ENCODE measurements around the gene NIN.
A peak's percentile ranks its signal among the peaks of the same experiment; 100 is the strongest.

The NIN gene

GRCh38 chr14:50792051-50792477, 38.9 kb downstream of the NIN start:
- DNase-seq (ENCODE audit: low read depth in 4 of 4, low spot score in 1 of 4) = no peak

DNA sequence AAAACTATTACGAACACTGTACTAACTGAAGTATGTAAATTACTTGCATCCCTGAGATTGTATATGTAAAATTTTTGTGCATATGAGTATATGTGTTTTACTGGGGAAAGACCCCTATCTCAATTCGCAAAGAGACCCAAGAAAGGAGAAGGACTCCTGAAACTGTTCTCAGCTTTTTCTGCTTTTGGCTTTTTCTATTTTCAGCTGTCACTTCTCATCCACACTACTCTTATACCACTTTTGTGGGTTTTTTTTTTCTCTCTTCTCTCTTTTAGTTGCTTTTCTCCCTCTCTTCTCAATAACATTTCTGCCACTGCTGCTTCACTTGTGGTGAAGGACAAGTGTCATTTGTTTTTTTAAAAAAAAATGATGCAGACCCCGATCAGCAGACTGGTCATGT, 39.8 kb downstream of the NIN start:
- no peak for DNase-seq (ENCODE audit: low read depth in 4 of 4, low spot score in 1 of 4)

- DNase-seq (ENCODE audit: low read depth in 4 of 4, low spot score in 1 of 4) = no peak
Observed at GRCh38 chr14:50790589-50790988, 40.4 kb downstream of the NIN start.

GRCh38 chr14:50786751-50787464, 44.1 kb downstream of the NIN start:
- DNase-seq (ENCODE audit: low read depth in 4 of 4, low spot score in 1 of 4) = no peak

DNA sequence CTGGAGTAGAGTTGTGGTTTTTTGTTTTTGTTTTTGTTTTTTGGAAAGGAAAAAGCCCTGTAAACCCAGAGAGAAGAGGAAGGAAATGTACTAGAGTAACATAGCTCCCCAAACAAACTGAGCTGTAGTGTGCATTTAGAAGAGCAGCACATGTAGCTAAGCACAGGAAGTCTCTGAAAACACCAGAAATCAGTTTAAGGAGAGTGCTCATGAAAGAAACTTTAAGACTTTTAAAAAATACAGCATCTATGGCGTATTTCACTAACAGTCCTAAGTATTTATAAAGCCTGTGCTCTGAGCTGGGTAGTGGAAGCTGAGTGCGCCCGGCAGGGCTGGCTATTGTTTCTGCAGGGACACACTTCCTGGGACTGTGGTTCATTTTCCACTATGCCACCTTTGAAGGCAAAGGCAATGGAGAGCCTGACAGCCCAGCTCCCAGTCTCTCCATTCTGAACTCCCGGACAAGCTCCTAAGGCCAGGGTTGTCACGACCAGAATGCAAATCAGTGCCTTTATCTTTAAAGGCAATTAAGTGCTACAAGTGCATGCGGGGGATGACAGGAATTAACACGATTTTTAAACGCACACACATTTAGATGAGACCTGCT, 45.4 kb downstream of the NIN start:
- no peak for DNase-seq (ENCODE audit: low read depth in 4 of 4, low spot score in 1 of 4)

- no peak for DNase-seq (ENCODE audit: low read depth in 4 of 4, low spot score in 1 of 4)
Observed at GRCh38 chr14:50784683-50785456, 46.1 kb downstream of the NIN start.

- DNase-seq (ENCODE audit: low read depth in 4 of 4, low spot score in 1 of 4) = no peak
Observed at GRCh38 chr14:50783563-50783962, 47.4 kb downstream of the NIN start.

GRCh38 chr14:50780393-50780792, 50.6 kb downstream of the NIN start:
- DNase-seq (ENCODE audit: low read depth in 4 of 4, low spot score in 1 of 4) = no peak

- DNase-seq (ENCODE audit: low read depth in 4 of 4, low spot score in 1 of 4) = no peak
Observed at GRCh38 chr14:50778721-50779483, 52.1 kb downstream of the NIN start.

GRCh38 chr14:50776522-50776921, 54.4 kb downstream of the NIN start:
- no peak for DNase-seq (ENCODE audit: low read depth in 4 of 4, low spot score in 1 of 4)

GRCh38 chr14:50775357-50775756, 55.6 kb downstream of the NIN start:
- DNase-seq (ENCODE audit: low read depth in 4 of 4, low spot score in 1 of 4) = no peak

GRCh38 chr14:50774542-50775267, 56.3 kb downstream of the NIN start:
- no peak for DNase-seq (ENCODE audit: low read depth in 4 of 4, low spot score in 1 of 4)

GRCh38 chr14:50773632-50774541, 57.1 kb downstream of the NIN start:
- DNase-seq (ENCODE audit: low read depth in 4 of 4, low spot score in 1 of 4) = peak in 2 of 4 experiments; percentile 11 to 17

- no peak for DNase-seq (ENCODE audit: low read depth in 4 of 4, low spot score in 1 of 4)
Observed at GRCh38 chr14:50772412-50772811, 58.5 kb downstream of the NIN start.

DNA sequence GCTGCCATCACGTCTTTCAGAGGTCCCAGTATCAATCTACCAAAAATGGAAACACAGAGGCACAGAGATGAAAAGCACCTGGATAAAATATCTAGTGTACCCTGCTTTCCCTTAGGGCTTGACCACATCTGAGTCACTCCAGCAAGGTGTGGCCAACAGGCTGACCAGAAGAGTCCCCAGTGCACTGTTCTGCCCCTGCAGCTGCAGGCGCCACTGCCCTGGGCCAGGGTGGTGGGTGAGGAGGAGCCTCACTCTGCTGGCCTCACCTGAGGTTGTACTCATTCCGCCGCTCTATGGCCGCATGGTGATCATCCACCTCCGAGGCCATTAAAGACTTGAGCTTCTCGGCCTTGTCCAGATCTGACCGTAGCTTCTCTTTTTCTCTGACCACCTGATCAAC, 60.4 kb downstream of the NIN start:
- DNase-seq (ENCODE audit: low read depth in 4 of 4, low spot score in 1 of 4) = no peak

GRCh38 chr14:50769863-50770500, 61.0 kb downstream of the NIN start:
- no peak for DNase-seq (ENCODE audit: low read depth in 4 of 4, low spot score in 1 of 4)

DNA sequence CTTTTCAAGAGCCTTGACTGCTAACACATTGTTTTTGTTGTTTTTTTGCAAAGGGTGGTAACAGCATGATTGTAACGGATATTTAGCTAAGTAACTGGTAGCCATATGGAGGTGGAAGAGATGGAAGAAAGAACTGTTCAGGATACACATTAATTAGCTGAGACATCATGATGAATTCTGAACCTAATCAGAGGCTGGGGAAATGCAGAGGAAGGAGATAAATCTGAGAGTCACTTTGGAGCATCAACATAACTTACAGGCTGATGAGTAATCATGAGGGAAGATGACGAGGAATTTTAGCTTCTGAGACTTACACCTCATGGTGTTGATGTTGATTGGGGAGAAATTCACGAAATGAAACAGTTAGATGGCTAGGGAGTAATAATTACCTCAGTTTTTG, 62.3 kb downstream of the NIN start:
- DNase-seq (ENCODE audit: low read depth in 4 of 4, low spot score in 1 of 4) = no peak

DNA sequence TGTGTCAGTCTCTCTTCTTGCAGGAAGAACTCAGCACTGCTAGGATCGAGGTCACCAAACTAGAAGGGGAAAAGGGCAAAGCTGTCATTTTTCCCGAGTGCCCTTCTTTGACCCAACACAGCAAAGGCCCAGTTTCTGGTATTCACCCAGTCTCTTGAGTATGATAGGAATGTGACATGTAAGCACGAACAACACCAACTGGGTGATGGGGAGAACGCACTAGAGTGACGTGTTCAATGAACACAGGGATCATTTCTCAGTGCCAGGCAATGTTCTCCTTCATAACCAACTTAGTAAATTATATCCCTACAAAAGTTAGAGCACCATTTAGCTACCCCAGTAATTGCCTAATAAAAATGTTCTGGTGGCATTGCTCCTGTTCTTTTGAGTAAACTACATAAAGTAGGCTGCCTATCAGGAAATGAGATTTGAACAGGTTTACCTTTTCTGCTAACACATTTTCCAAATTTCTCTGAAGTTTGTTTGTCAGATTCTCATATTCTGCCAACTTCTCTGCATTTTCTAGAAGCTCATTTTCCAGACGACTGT, 64.5 kb downstream of the NIN start:
- DNase-seq (ENCODE audit: low read depth in 4 of 4, low spot score in 1 of 4) = no peak

Measured in stimulated activated CD4-positive, alpha-beta T cell treated with anti-CD3 and anti-CD28 coated beads, Interleukin-1b, Interleukin-23, amount 100 ng/mL, for 24 hours (primary cell).